Parathyroid adenoma (tissue), 2 donors: ENCODE results near the gene CDCA5.
"Not testable (repeated sequence)": the region's sequence is repeated elsewhere in the genome, so short reads cannot be mapped to it uniquely, and the experiment has no call there.

Experiments used
- H2AFZ ChIP-seq: fragments of 300-600 bp; sonication (generic); one replicate; pipeline ENCODE4 v1.7.0; 2017; ENCODE audit warnings: antibody characterized with exemption, mild to moderate bottlenecking
- H3K27ac ChIP-seq: fragments of 300-600 bp; sonication (generic); one replicate; pipeline ENCODE4 v1.7.0; 2017
- H3K27me3 ChIP-seq: fragments of 300-600 bp; sonication (generic); one replicate; pipeline ENCODE4 v1.7.0; 2017; ENCODE audit warnings: low read length; ENCODE audit not compliant: control insufficient read depth, insufficient read depth
- H3K36me3 ChIP-seq: fragments of 300-600 bp; sonication (generic); one replicate; pipeline ENCODE4 v1.7.0; 2017; ENCODE audit warnings: low read length; ENCODE audit not compliant: control insufficient read depth, insufficient read depth
- H3K4me1 ChIP-seq: fragments of 300-600 bp; sonication (generic); one replicate; pipeline ENCODE4 v1.7.0; 2017; ENCODE audit warnings: control low read depth
- H3K4me2 ChIP-seq: fragments of 300-600 bp; sonication (generic); one replicate; pipeline ENCODE4 v1.7.0; 2017; ENCODE audit warnings: low read length
- H3K4me3 ChIP-seq: fragments of 300-600 bp; sonication (generic); one replicate; pipeline ENCODE4 v1.7.0; 2017; ENCODE audit warnings: low read depth, low read length
- H3K79me2 ChIP-seq: fragments of 300-600 bp; sonication (generic); one replicate; pipeline ENCODE4 v1.7.0; 2017; ENCODE audit warnings: control low read depth
- H3K9ac ChIP-seq: fragments of 300-600 bp; sonication (generic); one replicate; pipeline ENCODE4 v1.7.0; 2017; ENCODE audit warnings: mild to moderate bottlenecking
- H3K9me3 ChIP-seq: fragments of 300-600 bp; sonication (generic); one replicate; pipeline ENCODE4 v1.7.0; 2017; ENCODE audit warnings: low read length; ENCODE audit not compliant: control insufficient read depth
- CTCF ChIP-seq: fragments of 300-600 bp; sonication (generic); IDR thresholded peaks from one replicate; pipeline ENCODE4 v1.7.0; 2017; ENCODE audit warnings: antibody characterized with exemption, mild to moderate bottlenecking
- donor health status: primary hyperparathyroidism.

The CDCA5 gene

GRCh38 chr11:65121865-65122696, 38.2 kb upstream of the CDCA5 start, which contains the start of the genes FAU and MRPL49:
FAU (minus strand) TSS chr11:65122134; CDS start chr11:65121813, 321 bp downstream.
MRPL49 (plus strand) TSS chr11:65122321; CDS start chr11:65122347, 26 bp downstream.
- Histone ChIP-seq H2AFZ (peak within 1 kb of the TSS; percentile 80), H3K79me2 (peaks cover 9% of the 10 kb centered on the region), H3K9ac (peak within 1 kb of the TSS; percentile 76), H3K27me3 (no peaks in the 10 kb centered on the region), H3K27ac (peak within 1 kb of the TSS; percentile 91), H3K36me3 (no peaks in the 10 kb centered on the region), H3K4me2 (peak within 1 kb of the TSS; percentile 84), H3K4me3 (peak within 1 kb of the TSS; percentile 88), H3K4me1 (peaks cover 3% of the 10 kb centered on the region), H3K9me3 (no peaks in the 10 kb centered on the region)
- TF ChIP-seq CTCF, result no peak

GRCh38 chr11:65121447-65121864, 37.6 kb upstream of the CDCA5 start:
- no peaks in the 10 kb centered on the region for H3K36me3 ChIP-seq
- TF ChIP-seq CTCF, result no peak

GRCh38 chr11:65120831-65121230, 37.0 kb upstream of the CDCA5 start:
- H3K9me3 ChIP-seq, result no peaks in the 10 kb centered on the region
- no peaks in the 10 kb centered on the region for H3K36me3 ChIP-seq

More at GRCh38 chr11:65121447-65121864, 37.6 kb upstream of the CDCA5 start:
- peak overlapping the region; percentile 91 for H3K27ac ChIP-seq
- H2AFZ ChIP-seq, result peak overlapping the region; percentile 80
- H3K9ac ChIP-seq, result peak overlapping the region; percentile 76
- H3K79me2 ChIP-seq, result peaks cover 9% of the 10 kb centered on the region
- peak overlapping the region; percentile 88 for H3K4me3 ChIP-seq
- H3K9me3 ChIP-seq, result no peaks in the 10 kb centered on the region
- no peaks in the 10 kb centered on the region for H3K27me3 ChIP-seq
- peak overlapping the region; percentile 84 for H3K4me2 ChIP-seq
- peaks cover 6% of the 10 kb centered on the region for H3K4me1 ChIP-seq

GRCh38 chr11:65119670-65119995, 35.8 kb upstream of the CDCA5 start:
- Histone ChIP-seq H3K27ac (no peak overlapping the region), H3K4me2 (no peak overlapping the region), H3K9me3 (no peaks in the 10 kb centered on the region), H3K27me3 (no peaks in the 10 kb centered on the region), H3K4me3 (no peak overlapping the region), H2AFZ (no peak overlapping the region), H3K4me1 (peaks cover 8% of the 10 kb centered on the region), H3K36me3 (no peaks in the 10 kb centered on the region), H3K9ac (no peak overlapping the region), H3K79me2 (peaks cover 9% of the 10 kb centered on the region)
- TF ChIP-seq CTCF, result no peak

More at GRCh38 chr11:65120831-65121230, 37.0 kb upstream of the CDCA5 start:
- H3K4me3 ChIP-seq, result peak overlapping the region; percentile 88
- H3K27me3 ChIP-seq, result no peaks in the 10 kb centered on the region
- H3K4me2 ChIP-seq, result peak overlapping the region; percentile 84
- peaks cover 8% of the 10 kb centered on the region for H3K4me1 ChIP-seq
- H3K9ac ChIP-seq, result no peak overlapping the region
- H3K79me2 ChIP-seq, result peaks cover 9% of the 10 kb centered on the region
- TF ChIP-seq CTCF, result no peak
- H2AFZ ChIP-seq, result no peak overlapping the region
- peak overlapping the region; percentile 91 for H3K27ac ChIP-seq

- H2AFZ ChIP-seq, H3K9me3 ChIP-seq, H3K4me3 ChIP-seq, H3K27ac ChIP-seq, H3K9ac ChIP-seq, H3K36me3 ChIP-seq, H3K4me2 ChIP-seq, H3K27me3 ChIP-seq, H3K4me1 ChIP-seq: not testable (repeated sequence)
- peaks cover 11% of the 10 kb centered on the region for H3K79me2 ChIP-seq
These were observed 35.2 kb upstream of the CDCA5 start for GRCh38 chr11:65118891-65119669.
